GM21390 (cell line): ENCODE results near the gene GRIPAP1.

Experiments
- ATAC-seq: cut with Tn5 transposase; IDR thresholded peaks from one replicate; pipeline ENCODE4 v1.9.1; 2021; ENCODE audit not compliant: unreplicated experiment

Gene GRIPAP1

DNA sequence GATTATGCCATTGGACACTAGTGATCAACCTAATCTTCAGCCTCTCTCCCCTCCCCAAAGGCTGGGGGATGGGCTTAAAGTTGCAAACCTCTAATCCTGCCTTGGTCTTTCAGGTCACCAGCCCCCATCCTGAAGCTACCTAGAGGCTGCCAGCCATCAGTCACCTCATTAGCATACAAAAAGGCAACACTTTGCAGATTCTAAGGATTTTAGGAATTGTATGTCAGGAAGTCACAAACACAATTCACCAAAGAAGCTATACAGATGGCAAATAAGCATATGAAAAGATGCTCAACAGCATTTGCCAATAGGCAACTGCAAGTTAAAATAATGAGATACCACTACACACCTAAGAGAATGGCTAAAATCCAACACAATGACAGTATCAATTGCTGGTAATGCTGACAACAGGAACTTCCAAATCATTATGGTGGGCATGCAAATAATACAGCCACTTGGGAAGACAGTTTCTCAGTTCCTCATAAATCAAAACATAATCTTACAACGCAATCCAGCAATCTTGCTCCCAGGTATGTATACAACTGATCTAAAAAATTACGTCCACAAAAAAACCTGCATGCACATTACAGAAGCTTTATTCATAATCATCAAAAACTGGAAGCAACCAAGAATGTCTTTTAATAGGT lies 74.2 kb downstream of the GRIPAP1 start:
- no peak for ATAC-seq

GRCh38 chrX:48927123-48927522 lies 74.9 kb downstream of the GRIPAP1 start:
- no peak for ATAC-seq

- ATAC-seq: no peak
Observed at GRCh38 chrX:48924270-48924669, 77.8 kb downstream of the GRIPAP1 start.

GRCh38 chrX:48923771-48924170 lies 78.3 kb downstream of the GRIPAP1 start:
- ATAC-seq: no peak
